Esophagus muscularis mucosa (tissue), 4 donors: ENCODE results near the gene COPB2. TPM values are rescaled to one million over a fixed set of nuclear protein-coding genes. Genes with fewer than 3 reads are reported as not detected.

ENCODE experiments used
- DNase-seq: peaks from one replicate; pipeline ENCODE4 v3.0.0-alpha.2; 2017; ENCODE audit errors: extremely low spot score
- H3K27ac ChIP-seq, 4 donors: fragments of 200-600 bp; sonication (generic); replicated peaks in 1 of 4; 1 replicate in 3 of 4; 2 replicates in 1 of 4; pipeline ENCODE4 v1.5.1; 2016 to 2019; ENCODE audit warnings: mild to moderate bottlenecking in 1 of 4
- H3K27me3 ChIP-seq, 4 donors: fragments of 200-600 bp; sonication (generic); one replicate each; pipeline versions ENCODE4 v1.5.1 to v1.6.0; 2016 to 2019
- H3K36me3 ChIP-seq, 4 donors: fragments of 200-600 bp; sonication (generic); one replicate each; pipeline ENCODE4 v1.5.1; 2016 to 2019
- H3K4me1 ChIP-seq, 4 donors: fragments of 200-600 bp; sonication (generic); one replicate each; pipeline ENCODE4 v1.5.1; 2016 to 2019
- H3K4me3 ChIP-seq, 4 donors: fragments of 200-600 bp; sonication (generic); 1 replicate in 2 of 4; 2 replicates in 2 of 4; pipeline ENCODE4 v1.5.1; 2016 to 2019; ENCODE audit warnings: mild to moderate bottlenecking in 4 of 4, moderate library complexity in 1 of 4
- H3K9me3 ChIP-seq, 4 donors: fragments of 200-600 bp; sonication (generic); 1 replicate in 3 of 4; 2 replicates in 1 of 4; pipeline ENCODE4 v1.5.1; 2016 to 2019
- CTCF ChIP-seq, 3 experiments: fragments of 200-600 bp in 2 of 3; fragments of 450-650 bp in 1 of 3; sonication (generic) in 2 of 3; IDR thresholded peaks; one replicate each; pipeline ENCODE4 v1.5.1; 2017 to 2019; ENCODE audit warnings: antibody characterized with exemption in 3 of 3, mild to moderate bottlenecking in 2 of 3, moderate library complexity in 1 of 3
- EP300 ChIP-seq: sonication (generic); formaldehyde crosslinking; IDR thresholded peaks from one replicate; pipeline ENCODE4 v1.6.1; 2017; ENCODE audit warnings: antibody characterized with exemption
- POLR2A ChIP-seq: fragments of 450-650 bp; IDR thresholded peaks from one replicate; pipeline ENCODE4 v1.6.1; 2017; ENCODE audit warnings: antibody characterized with exemption, moderate library complexity, mild to moderate bottlenecking, low read depth
- POLR2AphosphoS5 ChIP-seq, 2 donors: sonication (generic); formaldehyde crosslinking; IDR thresholded peaks; one replicate each; pipeline ENCODE4 v1.6.1; 2017; ENCODE audit warnings: antibody characterized with exemption in 2 of 2
- WGBS: methylation state at CpG from one replicate; pipeline ENCODE4 v1.1.5; 2018; 5-methylcytosine and 5-hydroxymethylcytosine counted together
- intact Hi-C: fragments of 100-400 bp; cut with DNase I; formaldehyde crosslinking; loops from one replicate; pipeline ENCODE4 v1.15.1; 2023
- total RNA-seq, 4 donors: library from RNA; depleted of rRNA; stranded (reverse); fragments of >200 nt; gene quantifications; one replicate each; pipeline versions ENCODE4 v1.1.0 to v1.2.1, GENCODE V29; 2016

The COPB2 gene
- total RNA-seq, 4 donors from 2014 or later: 73.6 to 78.7 (median 76.3) TPM

- H3K4me3 ChIP-seq: no peak overlapping the region
Observed at GRCh38 chr3:139332092-139332491, 57.4 kb downstream of the COPB2 start.

GRCh38 chr3:139329364-139329850, 60.0 kb downstream of the COPB2 start:
- no peak for DNase-seq
- intact Hi-C loops: loop anchor here (2.0 kb wide), 2 partner anchors 219 to 393 kb away; no protein-coding TSS in a partner anchor
- peaks cover 0 to 8% (median 7%) of the 10 kb centered on the region in 4 donors for H3K4me1 ChIP-seq
- peaks cover 0 to 38% (median 0%) of the 10 kb centered on the region in 4 donors for H3K27me3 ChIP-seq
- WGBS: 19% methylated on average over 12 of the region's 25 CpGs
- H3K36me3 ChIP-seq: no peaks in the 10 kb centered on the region
- H3K9me3 ChIP-seq: no peaks in the 10 kb centered on the region
- H3K4me3 ChIP-seq: peak overlapping the region in 3 of 4 donors; percentile 10 to 25 (median 24)
- H3K27ac ChIP-seq: no peak overlapping the region
- TF ChIP-seq POLR2AphosphoS5 (IDR thresholded peaks at IDR 0.05) (peak in 1 of 2 donors; percentile 30), CTCF (IDR thresholded peaks at IDR 0.05) (peak; percentile 90 to 98 (median 98)), EP300 (no peak)

More at GRCh38 chr3:139332092-139332491, 57.4 kb downstream of the COPB2 start:
- Histone ChIP-seq H3K27me3 (peaks cover 0 to 38% (median 0%) of the 10 kb centered on the region in 4 donors), H3K4me1 (peaks cover 0 to 8% (median 7%) of the 10 kb centered on the region in 4 donors), H3K36me3 (no peaks in the 10 kb centered on the region), H3K27ac (no peak overlapping the region), H3K9me3 (no peaks in the 10 kb centered on the region)
- intact Hi-C loops: no loop called here
- TF ChIP-seq POLR2A: no peak
- no peak for TF ChIP-seq EP300
- TF ChIP-seq POLR2AphosphoS5 (IDR thresholded peaks at IDR 0.05): no peak
- TF ChIP-seq CTCF (IDR thresholded peaks at IDR 0.05): no peak
- DNase-seq: peak; percentile 68
- 75% methylated on average over 2 of the region's 2 CpGs for WGBS

GRCh38 chr3:139328356-139328755, 61.1 kb downstream of the COPB2 start:
- H3K27me3 ChIP-seq: peaks cover 0 to 41% (median 0%) of the 10 kb centered on the region in 4 donors
- no peak for TF ChIP-seq POLR2A
- TF ChIP-seq CTCF (IDR thresholded peaks at IDR 0.05): no peak
- TF ChIP-seq POLR2AphosphoS5 (IDR thresholded peaks at IDR 0.05): no peak
- TF ChIP-seq EP300: no peak
- no peaks in the 10 kb centered on the region for H3K9me3 ChIP-seq
- intact Hi-C loops: loop anchor here (2.0 kb wide), 2 partner anchors 218 to 392 kb away; no protein-coding TSS in a partner anchor
- H3K27ac ChIP-seq: no peak overlapping the region
- H3K36me3 ChIP-seq: no peaks in the 10 kb centered on the region
- DNase-seq: no peak
- 94% methylated on average over 4 of the region's 4 CpGs for WGBS
- H3K4me3 ChIP-seq: no peak overlapping the region
- H3K4me1 ChIP-seq: peaks cover 0 to 8% (median 7%) of the 10 kb centered on the region in 4 donors

- WGBS: 87% methylated on average over 6 of the region's 8 CpGs
- no peak for DNase-seq
Observed at GRCh38 chr3:139327861-139328260, 61.6 kb downstream of the COPB2 start.

More at GRCh38 chr3:139327861-139328260, 61.6 kb downstream of the COPB2 start:
- Histone ChIP-seq H3K4me3 (no peak overlapping the region), H3K27ac (no peak overlapping the region), H3K27me3 (peaks cover 0 to 41% (median 0%) of the 10 kb centered on the region in 4 donors), H3K4me1 (peaks cover 0 to 8% (median 7%) of the 10 kb centered on the region in 4 donors), H3K36me3 (no peaks in the 10 kb centered on the region), H3K9me3 (no peaks in the 10 kb centered on the region)
- TF ChIP-seq POLR2A (no peak), CTCF (IDR thresholded peaks at IDR 0.05) (no peak), POLR2AphosphoS5 (IDR thresholded peaks at IDR 0.05) (no peak)
- intact Hi-C loops: loop anchor here (2.0 kb wide), 2 partner anchors 217 to 391 kb away; no protein-coding TSS in a partner anchor
